WERI-Rb-1 (cell line): ENCODE measurements around the gene DNAJC16.

Source experiments
- DNase-seq: peaks from one replicate; pipeline ENCODE4 v3.0.0-alpha.2; 2020
- H3K27ac ChIP-seq: fragments of 250-450 bp; sonication (Bioruptor Pico); 2 replicates; pipeline ENCODE4 v1.5.1; 2020; ENCODE audit warnings: mild to moderate bottlenecking, moderate library complexity
- H3K27me3 ChIP-seq: fragments of 250-450 bp; sonication (Bioruptor Pico); 2 replicates; pipeline ENCODE4 v1.5.1; 2021; ENCODE audit warnings: mild to moderate bottlenecking, low read depth, moderate library complexity; ENCODE audit not compliant: insufficient read depth, severe bottlenecking
- H3K36me3 ChIP-seq: fragments of 250-450 bp; sonication (Bioruptor Pico); 2 replicates; pipeline ENCODE4 v1.5.1; 2020; ENCODE audit warnings: mild to moderate bottlenecking, moderate library complexity
- H3K4me3 ChIP-seq: 2 replicates; pipeline ENCODE4 v1.5.1; 2011; ENCODE audit warnings: low read depth, mild to moderate bottlenecking, control low read depth, low read length
- H3K9me3 ChIP-seq: fragments of 250-450 bp; sonication (Bioruptor Pico); 2 replicates; pipeline ENCODE4 v1.5.1; 2021; ENCODE audit warnings: mild to moderate bottlenecking, moderate library complexity; ENCODE audit not compliant: severe bottlenecking
- TF ChIP-seq, protein P1 (sequence below): IDR thresholded peaks from 2 replicates; pipeline ENCODE4 v1.5.1; 2011; ENCODE audit warnings: low read depth, mild to moderate bottlenecking, control low read depth, inconsistent platforms, low read length

Gene DNAJC16

DNA sequence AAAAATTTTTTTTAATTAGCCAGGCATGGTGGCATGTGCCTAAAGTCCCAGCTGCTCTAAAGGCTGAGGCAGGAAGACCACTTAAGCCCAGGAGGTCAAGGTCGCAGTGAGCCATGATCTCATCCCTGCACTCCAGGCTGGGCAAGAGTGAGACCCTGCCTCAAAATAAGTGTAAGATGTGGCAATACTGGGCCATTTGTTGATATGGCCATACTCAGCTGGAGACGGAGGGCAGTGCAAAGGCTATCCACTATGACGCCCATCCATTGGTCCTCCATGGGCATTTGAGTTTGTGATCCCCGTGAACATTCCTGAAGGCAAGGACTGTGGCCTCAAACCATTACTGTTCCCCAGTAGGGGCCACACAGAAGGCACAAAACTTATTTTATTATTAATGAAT is 4.1 kb upstream of the DNAJC16 start:
- DNase-seq: no peak
- Histone ChIP-seq H3K27ac (no peak overlapping the region), H3K4me3 (no peak overlapping the region), H3K9me3 (no peaks in the 10 kb centered on the region), H3K27me3 (no peaks in the 10 kb centered on the region), H3K36me3 (0 out of 2 replicates have a peak, but pooled peaks cover 2% of the 10 kb centered on the region)
- TF ChIP-seq, protein P1, sequence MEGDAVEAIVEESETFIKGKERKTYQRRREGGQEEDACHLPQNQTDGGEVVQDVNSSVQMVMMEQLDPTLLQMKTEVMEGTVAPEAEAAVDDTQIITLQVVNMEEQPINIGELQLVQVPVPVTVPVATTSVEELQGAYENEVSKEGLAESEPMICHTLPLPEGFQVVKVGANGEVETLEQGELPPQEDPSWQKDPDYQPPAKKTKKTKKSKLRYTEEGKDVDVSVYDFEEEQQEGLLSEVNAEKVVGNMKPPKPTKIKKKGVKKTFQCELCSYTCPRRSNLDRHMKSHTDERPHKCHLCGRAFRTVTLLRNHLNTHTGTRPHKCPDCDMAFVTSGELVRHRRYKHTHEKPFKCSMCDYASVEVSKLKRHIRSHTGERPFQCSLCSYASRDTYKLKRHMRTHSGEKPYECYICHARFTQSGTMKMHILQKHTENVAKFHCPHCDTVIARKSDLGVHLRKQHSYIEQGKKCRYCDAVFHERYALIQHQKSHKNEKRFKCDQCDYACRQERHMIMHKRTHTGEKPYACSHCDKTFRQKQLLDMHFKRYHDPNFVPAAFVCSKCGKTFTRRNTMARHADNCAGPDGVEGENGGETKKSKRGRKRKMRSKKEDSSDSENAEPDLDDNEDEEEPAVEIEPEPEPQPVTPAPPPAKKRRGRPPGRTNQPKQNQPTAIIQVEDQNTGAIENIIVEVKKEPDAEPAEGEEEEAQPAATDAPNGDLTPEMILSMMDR: no peak

DNA sequence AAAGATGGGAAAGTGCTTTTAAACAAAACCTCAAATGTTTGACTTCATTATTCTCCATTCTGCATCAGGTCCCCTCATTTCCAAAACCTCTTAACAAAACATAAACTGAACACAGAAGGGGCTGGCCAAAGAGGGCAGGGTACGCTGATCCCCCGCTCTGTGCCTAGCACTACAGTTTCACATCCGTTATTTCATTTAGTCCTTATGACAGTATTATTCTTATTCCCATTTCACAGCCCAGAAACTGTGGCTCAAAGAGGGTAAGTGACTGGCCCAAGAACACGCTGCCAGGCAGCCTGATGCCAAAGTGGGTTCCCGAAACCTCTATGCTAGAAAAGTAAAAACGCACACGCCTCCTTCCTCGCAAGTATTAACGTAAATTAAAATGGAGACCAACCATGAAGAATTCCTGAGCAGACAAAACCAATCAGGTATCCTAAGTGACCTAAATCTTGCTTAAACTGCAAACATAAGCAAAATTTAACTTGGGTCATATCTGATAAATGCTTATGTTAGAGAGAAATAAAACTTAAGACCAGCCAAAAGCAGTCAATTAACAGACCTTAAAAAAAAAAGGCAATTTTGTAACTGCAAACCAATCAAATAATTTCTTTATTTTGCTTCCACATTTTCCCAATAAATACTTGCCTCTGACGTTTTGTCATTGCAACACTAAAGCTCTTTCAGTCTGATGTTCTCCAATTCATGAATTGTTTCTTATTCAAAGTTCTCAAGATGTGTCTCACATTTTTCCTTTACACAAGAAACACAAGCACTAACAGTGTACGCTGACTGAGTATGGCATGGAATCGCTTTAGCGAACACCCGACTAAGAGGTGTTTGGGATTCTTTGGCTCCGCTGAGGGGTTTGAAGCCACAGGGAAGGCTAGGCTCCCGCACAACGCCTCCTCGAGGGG is 3.3 kb upstream of the DNAJC16 start:
- Histone ChIP-seq H3K36me3 (0 out of 2 replicates have a peak, but pooled peaks cover 2% of the 10 kb centered on the region), H3K27ac (peak overlapping the region; percentile 85), H3K4me3 (peak overlapping the region; percentile 70), H3K27me3 (no peaks in the 10 kb centered on the region), H3K9me3 (no peaks in the 10 kb centered on the region)
- no peak for DNase-seq
- TF ChIP-seq, protein P1: no peak

DNA sequence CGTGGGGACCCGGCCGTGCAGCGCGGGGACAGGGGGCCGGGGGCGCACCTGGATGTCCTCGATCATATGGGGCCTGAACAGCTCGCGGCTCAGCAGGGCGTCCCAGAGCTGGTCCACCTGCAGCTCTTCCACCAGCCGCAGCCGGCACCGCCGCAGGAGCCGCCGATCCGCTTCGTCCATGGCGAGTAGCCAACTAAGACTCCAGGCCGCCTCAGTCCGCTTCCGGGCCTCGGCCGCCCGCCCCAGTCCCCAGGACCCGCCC is 2.7 kb upstream of the DNAJC16 start, which contains the start of gene CASP9:
Gene CASP9, minus strand, starts transcription at position 195 of the 262 bp plus-strand sequence. Its CDS starts 15 bp downstream, at position 180.
- H3K36me3 ChIP-seq: peaks cover 3% of the 10 kb centered on the region; the same call in 1 of the 2 replicates
- H3K4me3 ChIP-seq: peak within 1 kb of the TSS; percentile 93
- no peak for DNase-seq
- H3K27me3 ChIP-seq: no peaks in the 10 kb centered on the region
- TF ChIP-seq, protein P1: no peak
- H3K9me3 ChIP-seq: no peaks in the 10 kb centered on the region
- H3K27ac ChIP-seq: peak within 1 kb of the TSS; percentile 97

DNA sequence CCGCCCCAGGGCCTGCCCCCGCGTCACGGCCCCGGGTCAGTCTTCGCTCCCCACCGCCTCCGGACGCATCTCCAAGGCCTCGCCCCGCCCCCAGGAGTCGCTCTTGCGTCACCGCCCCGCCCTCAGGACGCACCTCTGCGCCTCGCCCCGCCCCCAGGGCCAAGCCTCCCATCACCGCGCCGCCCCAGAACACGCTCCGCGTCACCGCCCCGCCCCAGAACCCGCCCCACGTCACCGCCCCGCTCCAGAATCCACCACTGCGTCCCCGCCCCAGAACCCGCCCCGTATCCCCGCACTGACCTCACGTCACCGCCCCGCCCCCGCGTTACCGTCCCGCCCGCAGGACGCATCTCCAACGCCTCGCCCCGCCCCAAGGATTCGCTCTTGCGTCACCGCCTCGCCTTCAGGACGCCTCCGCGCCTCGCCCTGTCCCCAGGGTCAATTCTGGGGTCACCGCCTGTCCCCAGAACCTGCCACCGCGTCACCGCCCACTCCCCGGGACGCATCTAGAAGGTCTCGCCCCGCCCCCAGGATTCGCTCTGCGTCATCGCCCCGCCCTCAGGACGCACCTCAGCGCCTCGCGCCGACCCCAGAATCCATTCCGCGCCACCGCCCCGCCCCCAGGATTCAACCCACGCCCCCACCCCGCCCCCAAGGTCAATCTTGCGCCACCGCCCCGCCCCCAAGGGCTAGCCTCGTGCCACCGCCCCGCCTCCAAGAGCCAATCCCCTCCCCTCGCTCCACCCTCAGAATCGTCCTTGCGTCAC is 2.2 kb upstream of the DNAJC16 start:
- Histone ChIP-seq H3K4me3 (peak overlapping the region; percentile 70), H3K9me3 (no peaks in the 10 kb centered on the region), H3K27ac (peak overlapping the region; percentile 97), H3K27me3 (no peaks in the 10 kb centered on the region), H3K36me3 (peaks cover 7% of the 10 kb centered on the region; the same call in 1 of the 2 replicates)
- TF ChIP-seq, protein P1: no peak
- peak; percentile 99 for DNase-seq

DNA sequence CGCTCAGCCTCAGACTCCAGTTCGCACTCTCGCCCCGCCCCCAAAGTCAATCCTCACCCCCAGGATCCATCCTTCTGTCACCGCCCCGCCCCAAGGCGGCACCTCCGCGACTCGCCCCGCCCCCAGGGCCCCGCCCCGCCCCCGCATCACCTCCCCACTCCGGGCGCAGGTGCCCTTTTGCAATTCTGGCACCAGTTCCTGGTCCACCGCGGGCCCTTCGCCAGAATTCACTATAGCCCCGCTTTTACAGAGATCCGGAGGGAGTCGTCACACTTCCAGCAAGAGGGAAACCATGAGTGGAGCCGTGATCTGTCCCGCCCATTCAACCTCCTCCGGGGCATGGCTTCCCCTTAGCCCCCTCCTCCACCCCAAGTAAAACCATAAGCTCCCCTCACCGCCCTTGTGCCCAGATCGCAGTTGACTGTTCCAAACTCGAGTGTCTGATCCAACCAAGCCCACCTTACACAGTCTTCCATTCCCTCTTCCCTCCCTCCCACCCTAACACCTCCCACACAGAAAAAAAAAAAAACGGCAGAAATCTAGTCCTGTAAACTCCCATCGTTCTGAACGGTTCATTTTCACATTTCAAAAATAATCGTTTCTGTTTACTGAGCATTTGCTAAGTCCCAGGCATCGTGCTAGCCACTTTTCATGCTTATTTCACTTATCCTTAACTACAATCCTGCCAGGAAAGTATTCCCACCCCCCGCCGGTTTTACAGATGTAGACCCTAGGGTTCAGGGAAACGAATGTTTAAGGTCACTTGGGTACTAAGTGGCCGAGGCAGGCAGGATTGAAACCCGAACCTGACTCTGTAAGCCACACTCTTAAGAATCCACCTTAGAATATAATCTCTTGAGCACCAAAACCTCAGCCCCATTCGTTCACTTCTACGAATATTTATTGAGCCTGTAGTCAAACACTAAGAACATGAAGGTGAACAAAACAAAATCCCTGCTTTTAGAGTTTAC is 1.3 kb upstream of the DNAJC16 start:
- peak; percentile 25 for DNase-seq
- Histone ChIP-seq H3K4me3 (peak overlapping the region; percentile 93), H3K9me3 (no peaks in the 10 kb centered on the region), H3K27ac (peak overlapping the region; percentile 52), H3K27me3 (no peaks in the 10 kb centered on the region), H3K36me3 (peaks cover 9% of the 10 kb centered on the region; the same call in 1 of the 2 replicates)
- TF ChIP-seq, protein P1: no peak
